Measurements from ENCODE around the gene CA10.

The CA10 gene

DNA sequence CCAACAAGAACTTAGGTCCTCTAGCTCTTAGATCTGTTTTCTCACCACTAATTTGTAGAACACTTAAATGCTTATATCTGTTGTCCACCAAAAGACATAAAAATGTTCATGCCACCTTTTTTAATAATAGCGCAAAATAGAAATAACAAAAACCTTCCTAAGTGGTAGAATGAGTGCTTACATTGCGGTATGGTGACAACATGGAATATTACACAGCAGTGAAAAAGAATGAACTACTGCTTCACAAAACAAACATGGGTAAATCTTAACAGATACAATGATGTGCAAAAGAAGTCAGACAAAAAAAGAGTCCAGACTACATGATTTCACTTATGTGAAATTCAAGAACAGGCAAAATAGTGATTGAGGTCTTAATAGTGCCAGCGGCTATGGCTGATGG is 351.1 kb downstream of the CA10 start:
- Histone ChIP-seq H3K27ac (ENCODE audit: low read depth, low read length, poor library complexity, severe bottlenecking) (no peak overlapping the region), H3K4me1 (ENCODE audit: insufficient read depth, low read length, severe bottlenecking) (no peaks in the 10 kb centered on the region), H3K4me2 (ENCODE audit: low read length) (no peak overlapping the region), H2AFZ (ENCODE audit: low read length) (no peak overlapping the region), H4K20me1 (ENCODE audit: insufficient read depth, low read length) (no peaks in the 10 kb centered on the region), H3K79me2 (ENCODE audit: insufficient read depth, low read length) (no peaks in the 10 kb centered on the region), H3F3A (ENCODE audit: insufficient read depth, low read length) (no peaks in the 10 kb centered on the region), H3K36me3 (ENCODE audit: insufficient read depth, low read length) (no peaks in the 10 kb centered on the region), H3K4me3 (ENCODE audit: low read depth, low read length, poor library complexity, severe bottlenecking) (no peak overlapping the region), H3K27me3 (ENCODE audit: insufficient read depth, low read length) (no peaks in the 10 kb centered on the region), H3K9me2 (ENCODE audit: low read depth, low read length) (no peaks in the 10 kb centered on the region), H3K9me3 (ENCODE audit: low read length) (no peaks in the 10 kb centered on the region), H3K9ac (ENCODE audit: low read length) (no peak overlapping the region)
- TF ChIP-seq CTCF (IDR thresholded peaks at IDR 0.05; ENCODE audit: low read length) (no peak), EZH2 (IDR thresholded peaks at IDR 0.05; ENCODE audit: borderline replicate concordance, low read length) (no peak)

GRCh38 chr17:51805765-51806164 is 352.7 kb downstream of the CA10 start:
- no peaks in the 10 kb centered on the region for H3K9me3 ChIP-seq (ENCODE audit: low read length)
- H2AFZ ChIP-seq (ENCODE audit: low read length): no peak overlapping the region
- TF ChIP-seq CTCF (IDR thresholded peaks at IDR 0.05; ENCODE audit: low read length): no peak
- TF ChIP-seq EZH2 (IDR thresholded peaks at IDR 0.05; ENCODE audit: borderline replicate concordance, low read length): no peak
- H4K20me1 ChIP-seq (ENCODE audit: insufficient read depth, low read length): no peaks in the 10 kb centered on the region
- no peaks in the 10 kb centered on the region for H3K27me3 ChIP-seq (ENCODE audit: insufficient read depth, low read length)
- H3K79me2 ChIP-seq (ENCODE audit: insufficient read depth, low read length): no peaks in the 10 kb centered on the region
- no peaks in the 10 kb centered on the region for H3F3A ChIP-seq (ENCODE audit: insufficient read depth, low read length)
- H3K9ac ChIP-seq (ENCODE audit: low read length): no peak overlapping the region
- H3K4me1 ChIP-seq (ENCODE audit: insufficient read depth, low read length, severe bottlenecking): no peaks in the 10 kb centered on the region
- H3K4me2 ChIP-seq (ENCODE audit: low read length): no peak overlapping the region
- no peak overlapping the region for H3K27ac ChIP-seq (ENCODE audit: low read depth, low read length, poor library complexity, severe bottlenecking)
- H3K36me3 ChIP-seq (ENCODE audit: insufficient read depth, low read length): no peaks in the 10 kb centered on the region
- no peaks in the 10 kb centered on the region for H3K9me2 ChIP-seq (ENCODE audit: low read depth, low read length)
- no peak overlapping the region for H3K4me3 ChIP-seq (ENCODE audit: low read depth, low read length, poor library complexity, severe bottlenecking)

- Histone ChIP-seq H3K27me3 (ENCODE audit: insufficient read depth, low read length) (no peaks in the 10 kb centered on the region), H3K4me3 (ENCODE audit: low read depth, low read length, poor library complexity, severe bottlenecking) (no peak overlapping the region), H3K36me3 (ENCODE audit: insufficient read depth, low read length) (no peaks in the 10 kb centered on the region), H3F3A (ENCODE audit: insufficient read depth, low read length) (no peaks in the 10 kb centered on the region), H4K20me1 (ENCODE audit: insufficient read depth, low read length) (no peaks in the 10 kb centered on the region), H3K4me1 (ENCODE audit: insufficient read depth, low read length, severe bottlenecking) (no peaks in the 10 kb centered on the region), H3K4me2 (ENCODE audit: low read length) (no peak overlapping the region), H3K79me2 (ENCODE audit: insufficient read depth, low read length) (no peaks in the 10 kb centered on the region), H3K27ac (ENCODE audit: low read depth, low read length, poor library complexity, severe bottlenecking) (no peak overlapping the region), H3K9me3 (ENCODE audit: low read length) (no peaks in the 10 kb centered on the region), H2AFZ (ENCODE audit: low read length) (no peak overlapping the region), H3K9ac (ENCODE audit: low read length) (no peak overlapping the region), H3K9me2 (ENCODE audit: low read depth, low read length) (no peaks in the 10 kb centered on the region)
- no peak for TF ChIP-seq CTCF (IDR thresholded peaks at IDR 0.05; ENCODE audit: low read length)
- no peak for TF ChIP-seq EZH2 (IDR thresholded peaks at IDR 0.05; ENCODE audit: borderline replicate concordance, low read length)
Observed at GRCh38 chr17:51805185-51805584, 353.3 kb downstream of the CA10 start.
